Glutamatergic neuron (in vitro differentiated cells): ENCODE results near the gene PRKCA. TPM values are rescaled to one million over a fixed set of nuclear protein-coding genes. Genes with fewer than 3 reads are reported as not detected.

Source experiments
- DNase-seq: peaks from one replicate; pipeline ENCODE4 v3.0.0; 2022
- H3K27ac Mint-ChIP-seq: one replicate; pipeline ENCODE4 v1.8.0; 2020; ENCODE audit warnings: mild to moderate bottlenecking, mixed read lengths, inconsistent platforms; ENCODE audit not compliant: unreplicated experiment
- H3K27me3 Mint-ChIP-seq: one replicate; pipeline ENCODE4 v1.8.0; 2020; ENCODE audit warnings: mild to moderate bottlenecking, moderate library complexity, mixed read lengths, inconsistent platforms; ENCODE audit not compliant: unreplicated experiment
- H3K36me3 Mint-ChIP-seq: one replicate; pipeline ENCODE4 v1.8.0; 2020; ENCODE audit warnings: mild to moderate bottlenecking, mixed read lengths, inconsistent platforms; ENCODE audit not compliant: unreplicated experiment
- H3K4me1 Mint-ChIP-seq: one replicate; pipeline ENCODE4 v1.8.0; 2020; ENCODE audit warnings: mild to moderate bottlenecking, low read depth, mixed read lengths, inconsistent platforms; ENCODE audit not compliant: unreplicated experiment
- H3K4me3 Mint-ChIP-seq: one replicate; pipeline ENCODE4 v1.8.0; 2020; ENCODE audit warnings: mild to moderate bottlenecking, mixed read lengths, inconsistent platforms; ENCODE audit not compliant: unreplicated experiment
- H3K9me3 Mint-ChIP-seq: one replicate; pipeline ENCODE4 v1.8.0; 2020; ENCODE audit warnings: mild to moderate bottlenecking, moderate library complexity, mixed read lengths, inconsistent platforms; ENCODE audit not compliant: unreplicated experiment
- total RNA-seq: library from RNA; stranded (reverse); fragmentation: NEBNext Ultra II Directional; extraction: Animal tissue kit (Norgen Biotek cat#: 25700); gene quantifications from one replicate; pipeline ENCODE4 v1.2.1, GENCODE V29; 2021; ENCODE audit not compliant: unreplicated experiment
- TF ChIP-seq, protein P1 (sequence below): fragments of 200-600 bp; sonication (generic); IDR thresholded peaks from one replicate; pipeline ENCODE4 v1.5.0; 2021; ENCODE audit not compliant: partially characterized antibody, unreplicated experiment

PRKCA gene
- total RNA-seq, 1 donor from 2014 or later = 2.2 TPM

DNA sequence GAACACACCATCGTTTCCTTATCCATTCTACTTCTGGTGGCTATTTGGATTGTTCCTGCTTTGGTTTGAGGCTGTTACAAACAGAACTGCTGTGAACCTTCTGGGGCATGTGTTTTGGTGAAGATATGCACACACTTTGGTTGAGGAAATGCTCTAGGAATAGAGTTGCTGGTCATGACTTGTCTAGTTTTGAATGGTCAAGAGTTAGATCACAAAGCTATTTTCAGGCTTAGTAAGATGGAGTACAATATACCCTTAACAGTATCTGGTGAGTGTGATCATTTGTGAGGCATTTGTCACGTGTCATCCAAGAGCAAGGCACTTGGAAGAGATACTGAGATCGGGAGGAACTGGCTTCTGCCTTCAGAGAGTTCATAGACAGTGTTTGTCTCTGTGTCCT, 485.5 kb downstream of the PRKCA start:
- Mint-ChIP-seq H3K9me3 (no peaks in the 10 kb centered on the region), H3K27me3 (no peaks in the 10 kb centered on the region)

GRCh38 chr17:66789093-66789492, 486.7 kb downstream of the PRKCA start:
- peaks cover 26% of the 10 kb centered on the region for H3K4me1 Mint-ChIP-seq

More for the DNA sequence above, 485.5 kb downstream of the PRKCA start:
- DNase-seq = no peak
- peaks cover 18% of the 10 kb centered on the region for H3K4me1 Mint-ChIP-seq
- no peak overlapping the region for H3K4me3 Mint-ChIP-seq
- no peaks in the 10 kb centered on the region for H3K36me3 Mint-ChIP-seq
- no peak overlapping the region for H3K27ac Mint-ChIP-seq
- TF ChIP-seq, protein P1, sequence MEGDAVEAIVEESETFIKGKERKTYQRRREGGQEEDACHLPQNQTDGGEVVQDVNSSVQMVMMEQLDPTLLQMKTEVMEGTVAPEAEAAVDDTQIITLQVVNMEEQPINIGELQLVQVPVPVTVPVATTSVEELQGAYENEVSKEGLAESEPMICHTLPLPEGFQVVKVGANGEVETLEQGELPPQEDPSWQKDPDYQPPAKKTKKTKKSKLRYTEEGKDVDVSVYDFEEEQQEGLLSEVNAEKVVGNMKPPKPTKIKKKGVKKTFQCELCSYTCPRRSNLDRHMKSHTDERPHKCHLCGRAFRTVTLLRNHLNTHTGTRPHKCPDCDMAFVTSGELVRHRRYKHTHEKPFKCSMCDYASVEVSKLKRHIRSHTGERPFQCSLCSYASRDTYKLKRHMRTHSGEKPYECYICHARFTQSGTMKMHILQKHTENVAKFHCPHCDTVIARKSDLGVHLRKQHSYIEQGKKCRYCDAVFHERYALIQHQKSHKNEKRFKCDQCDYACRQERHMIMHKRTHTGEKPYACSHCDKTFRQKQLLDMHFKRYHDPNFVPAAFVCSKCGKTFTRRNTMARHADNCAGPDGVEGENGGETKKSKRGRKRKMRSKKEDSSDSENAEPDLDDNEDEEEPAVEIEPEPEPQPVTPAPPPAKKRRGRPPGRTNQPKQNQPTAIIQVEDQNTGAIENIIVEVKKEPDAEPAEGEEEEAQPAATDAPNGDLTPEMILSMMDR = no peak

DNA sequence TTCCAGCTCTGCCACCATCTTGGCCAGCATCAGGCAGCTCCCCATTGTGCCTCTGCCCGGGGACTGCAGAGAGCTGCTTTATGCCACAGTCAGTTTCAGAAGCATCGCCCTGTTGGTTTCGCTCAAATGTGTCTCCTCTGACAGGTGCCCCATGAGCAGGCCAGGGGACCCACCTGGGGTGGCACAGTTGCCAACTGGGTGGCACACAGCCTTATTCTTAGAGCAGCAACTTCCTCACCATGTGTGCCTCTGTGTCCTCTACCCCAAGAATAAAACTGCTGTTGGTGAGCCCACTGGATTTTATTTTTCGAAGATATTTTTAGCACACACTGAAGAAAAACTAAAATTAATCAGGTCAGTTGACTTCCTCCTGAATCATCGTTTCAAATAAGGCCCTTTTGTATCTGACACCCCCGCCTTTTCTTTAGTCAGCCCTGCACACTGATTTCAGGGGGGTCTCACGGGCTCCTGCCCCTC, 487.6 kb downstream of the PRKCA start:
- H3K4me1 Mint-ChIP-seq = peaks cover 26% of the 10 kb centered on the region
- DNase-seq = no peak
- H3K36me3 Mint-ChIP-seq = no peaks in the 10 kb centered on the region
- H3K4me3 Mint-ChIP-seq = no peak overlapping the region
- H3K9me3 Mint-ChIP-seq = no peaks in the 10 kb centered on the region
- TF ChIP-seq, protein P1 = no peak
- no peak overlapping the region for H3K27ac Mint-ChIP-seq
- no peaks in the 10 kb centered on the region for H3K27me3 Mint-ChIP-seq

More at GRCh38 chr17:66789093-66789492, 486.7 kb downstream of the PRKCA start:
- Mint-ChIP-seq H3K9me3 (no peaks in the 10 kb centered on the region), H3K36me3 (no peaks in the 10 kb centered on the region), H3K4me3 (no peak overlapping the region), H3K27ac (no peak overlapping the region), H3K27me3 (no peaks in the 10 kb centered on the region)
- TF ChIP-seq, protein P1 = no peak
- no peak for DNase-seq

- Mint-ChIP-seq H3K9me3 (no peaks in the 10 kb centered on the region), H3K36me3 (no peaks in the 10 kb centered on the region), H3K27ac (no peak overlapping the region), H3K4me3 (no peak overlapping the region), H3K4me1 (peaks cover 23% of the 10 kb centered on the region), H3K27me3 (no peaks in the 10 kb centered on the region)
- TF ChIP-seq, protein P1 = peak; percentile 24
- no peak for DNase-seq
Measured at GRCh38 chr17:66790501-66791061, 488.2 kb downstream of the PRKCA start.

GRCh38 chr17:66791347-66791746, 488.9 kb downstream of the PRKCA start:
- peaks cover 19% of the 10 kb centered on the region for H3K4me1 Mint-ChIP-seq
- H3K4me3 Mint-ChIP-seq = no peak overlapping the region
- no peaks in the 10 kb centered on the region for H3K36me3 Mint-ChIP-seq
- no peak for DNase-seq
- H3K9me3 Mint-ChIP-seq = no peaks in the 10 kb centered on the region
- TF ChIP-seq, protein P1 = no peak
- no peak overlapping the region for H3K27ac Mint-ChIP-seq
- H3K27me3 Mint-ChIP-seq = no peaks in the 10 kb centered on the region
